ENCODE data around the gene PRPF8.

DNA sequence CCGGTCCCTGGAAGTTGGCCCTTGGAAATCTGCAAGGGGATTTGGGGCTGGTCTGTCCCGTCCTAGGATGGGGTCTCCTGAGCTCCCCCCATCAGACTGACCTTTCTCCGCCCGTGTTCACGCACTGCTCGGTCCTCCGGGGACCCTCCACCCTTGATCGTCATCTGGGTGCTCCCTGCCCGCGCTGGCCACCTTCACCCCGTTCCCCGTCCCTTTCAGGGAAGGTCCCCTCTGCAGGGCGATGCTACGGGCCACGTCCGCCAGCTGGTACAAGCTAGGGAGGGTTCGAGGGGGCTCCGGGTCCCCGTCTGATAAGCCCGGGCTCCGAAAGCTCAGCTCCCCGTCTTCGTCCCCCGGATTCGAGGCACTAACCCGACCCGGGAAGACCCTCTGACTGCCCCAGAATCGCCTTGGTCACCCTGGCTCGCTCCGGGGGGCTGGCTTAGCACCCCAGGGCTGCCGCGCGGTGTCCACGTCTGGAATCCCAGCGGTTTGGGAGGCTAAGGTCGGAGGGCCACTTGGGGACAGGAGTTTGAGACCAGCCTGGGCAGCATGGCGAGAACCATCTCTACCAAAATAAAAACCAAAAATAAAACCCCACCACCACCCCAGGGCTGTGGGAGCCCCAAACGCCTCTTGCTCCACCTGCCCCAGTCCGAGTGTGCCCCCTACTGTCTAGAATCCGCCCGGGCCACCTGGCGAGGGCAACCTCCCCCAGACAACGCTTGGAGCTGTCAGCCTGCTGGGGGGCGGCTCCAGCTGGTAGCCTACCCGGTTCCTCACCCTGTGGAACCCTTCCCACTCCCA is 55.0 kb downstream of the PRPF8 start:
- TF ChIP-seq POLR2AphosphoS5 (IDR thresholded peaks at IDR 0.05) (no peak), EP300 (IDR thresholded peaks at IDR 0.05) (no peak)

Data from gastroesophageal sphincter (tissue), 2 donors.